ENCODE data around the gene MGLL. TPM values are rescaled to one million over a fixed set of nuclear protein-coding genes. Genes with fewer than 3 reads are reported as not detected.

Gene MGLL
- total and polyA plus RNA-seq, 8 donors: 8.6 to 318 (median 16.0) TPM

- Histone ChIP-seq H3K36me3 (peaks cover 0 to 30% of the 10 kb centered on the region in 2 donors), H3K4me1 (peaks cover 16 to 38% of the 10 kb centered on the region in 2 donors), H3K27ac (no peak overlapping the region), H3K27me3 (no peaks in the 10 kb centered on the region), H3K4me3 (no peak overlapping the region), H3K9me3 (no peaks in the 10 kb centered on the region)
- intact Hi-C loops (cut with DNase I): no loop called here
- ATAC-seq: no peak
- DNase-seq: no peak
- no peak for TF ChIP-seq CTCF (IDR thresholded peaks at IDR 0.05)
Observed at GRCh38 chr3:127794972-127795371, 27.3 kb downstream of the MGLL start.

- Histone ChIP-seq H3K4me3 (no peak overlapping the region), H3K36me3 (peaks cover 0 to 30% of the 10 kb centered on the region in 2 donors), H3K27ac (no peak overlapping the region), H3K27me3 (no peaks in the 10 kb centered on the region), H3K4me1 (peaks cover 16 to 32% of the 10 kb centered on the region in 2 donors), H3K9me3 (no peaks in the 10 kb centered on the region)
- no peak for TF ChIP-seq CTCF (IDR thresholded peaks at IDR 0.05)
- no peak for ATAC-seq
- intact Hi-C loops (cut with DNase I): no loop called here
- DNase-seq: no peak
Observed at GRCh38 chr3:127794402-127794801, 27.9 kb downstream of the MGLL start.

GRCh38 chr3:127792541-127793292 lies 29.6 kb downstream of the MGLL start:
- intact Hi-C loops (cut with DNase I): no loop called here
- Histone ChIP-seq H3K4me1 (peaks cover 16 to 28% of the 10 kb centered on the region in 2 donors), H3K27ac (no peak overlapping the region), H3K9me3 (no peaks in the 10 kb centered on the region), H3K36me3 (peaks cover 0 to 18% of the 10 kb centered on the region in 2 donors), H3K27me3 (no peaks in the 10 kb centered on the region), H3K4me3 (no peak overlapping the region)
- no peak for DNase-seq
- peak; percentile 30 for ATAC-seq
- no peak for TF ChIP-seq CTCF (IDR thresholded peaks at IDR 0.05)

GRCh38 chr3:127791221-127791913 lies 30.9 kb downstream of the MGLL start:
- no peaks in the 10 kb centered on the region for H3K9me3 ChIP-seq
- intact Hi-C loops (cut with DNase I): no loop called here
- no peaks in the 10 kb centered on the region for H3K27me3 ChIP-seq
- no peak for TF ChIP-seq CTCF (IDR thresholded peaks at IDR 0.05)
- ATAC-seq (peak; percentile 61), DNase-seq (peak in 1 of 4 donors; percentile 54)
- peaks cover 0 to 10% of the 10 kb centered on the region in 2 donors for H3K36me3 ChIP-seq
- peak overlapping the region in 1 of 2 donors; percentile 39 for H3K27ac ChIP-seq
- H3K4me1 ChIP-seq: peaks cover 18 to 39% of the 10 kb centered on the region in 2 donors
- H3K4me3 ChIP-seq: no peak overlapping the region

- Histone ChIP-seq H3K4me1 (peaks cover 22 to 45% of the 10 kb centered on the region in 2 donors), H3K9me3 (no peaks in the 10 kb centered on the region), H3K27me3 (no peaks in the 10 kb centered on the region), H3K27ac (peak overlapping the region in 1 of 2 donors; percentile 16), H3K4me3 (no peak overlapping the region), H3K36me3 (peaks cover 0 to 10% of the 10 kb centered on the region in 2 donors)
- DNase-seq: no peak
- intact Hi-C loops (cut with DNase I): no loop called here
- ATAC-seq: no peak
- no peak for TF ChIP-seq CTCF (IDR thresholded peaks at IDR 0.05)
Observed at GRCh38 chr3:127790882-127791183, 31.5 kb downstream of the MGLL start.
